ENCODE measurements around the gene SLC4A8. TPM values are rescaled to one million over a fixed set of nuclear protein-coding genes. Genes with fewer than 3 reads are reported as not detected.

The SLC4A8 gene
- total RNA-seq, 1 donor from 2014 or later: 5.2 TPM

DNA sequence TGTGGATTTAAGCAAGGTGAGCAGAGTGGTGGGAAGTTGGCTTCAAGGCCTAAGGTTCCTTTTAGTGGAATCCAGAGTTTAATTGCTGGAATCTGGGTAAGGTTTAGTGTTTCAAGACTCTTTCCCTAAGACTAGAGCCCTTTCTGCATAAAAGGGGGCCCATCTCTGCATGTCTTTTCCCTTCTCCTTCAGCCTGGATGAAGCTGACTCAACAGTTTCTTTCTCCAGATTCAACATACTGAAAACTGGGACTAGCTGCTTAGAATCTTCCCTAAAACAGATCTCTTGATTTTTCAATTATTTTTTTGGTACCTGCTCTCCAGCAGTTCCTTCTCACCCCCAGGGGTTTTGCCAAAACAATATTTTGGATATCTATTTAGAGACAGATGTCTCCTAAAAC, 34.0 kb downstream of the SLC4A8 start:
- CTCF ChIA-PET: no interaction called here
- no peak overlapping the region for H3K27ac Mint-ChIP-seq
- intact Hi-C loops (cut with micrococcal nuclease): no loop called here
- H3K27me3 Mint-ChIP-seq: no peaks in the 10 kb centered on the region
- DNase-seq (no peak), ATAC-seq (ENCODE audit: low read depth) (no peak)
- POLR2A ChIA-PET: no interaction called here
- no peaks in the 10 kb centered on the region for H3K9me3 Mint-ChIP-seq
- no peaks in the 10 kb centered on the region for H3K4me1 Mint-ChIP-seq
- TF ChIP-seq, protein P1, sequence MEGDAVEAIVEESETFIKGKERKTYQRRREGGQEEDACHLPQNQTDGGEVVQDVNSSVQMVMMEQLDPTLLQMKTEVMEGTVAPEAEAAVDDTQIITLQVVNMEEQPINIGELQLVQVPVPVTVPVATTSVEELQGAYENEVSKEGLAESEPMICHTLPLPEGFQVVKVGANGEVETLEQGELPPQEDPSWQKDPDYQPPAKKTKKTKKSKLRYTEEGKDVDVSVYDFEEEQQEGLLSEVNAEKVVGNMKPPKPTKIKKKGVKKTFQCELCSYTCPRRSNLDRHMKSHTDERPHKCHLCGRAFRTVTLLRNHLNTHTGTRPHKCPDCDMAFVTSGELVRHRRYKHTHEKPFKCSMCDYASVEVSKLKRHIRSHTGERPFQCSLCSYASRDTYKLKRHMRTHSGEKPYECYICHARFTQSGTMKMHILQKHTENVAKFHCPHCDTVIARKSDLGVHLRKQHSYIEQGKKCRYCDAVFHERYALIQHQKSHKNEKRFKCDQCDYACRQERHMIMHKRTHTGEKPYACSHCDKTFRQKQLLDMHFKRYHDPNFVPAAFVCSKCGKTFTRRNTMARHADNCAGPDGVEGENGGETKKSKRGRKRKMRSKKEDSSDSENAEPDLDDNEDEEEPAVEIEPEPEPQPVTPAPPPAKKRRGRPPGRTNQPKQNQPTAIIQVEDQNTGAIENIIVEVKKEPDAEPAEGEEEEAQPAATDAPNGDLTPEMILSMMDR (IDR thresholded peaks at IDR 0.05): no peak
- peaks cover 29% of the 10 kb centered on the region for H3K36me3 Mint-ChIP-seq (ENCODE audit: low read depth)
- H3K4me3 Mint-ChIP-seq: no peak overlapping the region

DNA sequence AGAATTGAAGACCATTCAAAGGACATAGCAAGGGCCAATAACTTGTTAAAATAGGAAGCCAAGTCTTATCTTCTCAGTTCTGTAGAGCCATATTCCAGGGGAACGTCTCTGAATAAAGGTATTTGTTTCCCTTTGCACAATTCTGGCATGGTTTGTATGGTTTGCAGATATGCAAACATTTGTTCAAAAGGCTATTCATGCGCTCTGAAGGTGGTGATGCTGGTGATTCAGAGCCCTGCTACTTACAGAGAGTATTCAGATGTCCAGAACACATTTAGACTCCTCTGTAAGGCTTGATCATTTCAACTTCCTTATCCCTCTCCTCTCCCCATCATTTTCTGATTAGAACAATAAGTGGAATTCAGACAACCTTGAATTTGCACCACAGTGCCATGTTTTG, 35.9 kb downstream of the SLC4A8 start:
- Mint-ChIP-seq H3K36me3 (ENCODE audit: low read depth) (peaks cover 31% of the 10 kb centered on the region), H3K27ac (no peak overlapping the region), H3K27me3 (no peaks in the 10 kb centered on the region), H3K4me1 (no peaks in the 10 kb centered on the region), H3K9me3 (no peaks in the 10 kb centered on the region), H3K4me3 (no peak overlapping the region)
- ChIA-PET POLR2A (no interaction called here), CTCF (no interaction called here)
- TF ChIP-seq, protein P1 (IDR thresholded peaks at IDR 0.05): no peak
- ATAC-seq (ENCODE audit: low read depth) (no peak), DNase-seq (no peak)
- intact Hi-C loops (cut with micrococcal nuclease): no loop called here

DNA sequence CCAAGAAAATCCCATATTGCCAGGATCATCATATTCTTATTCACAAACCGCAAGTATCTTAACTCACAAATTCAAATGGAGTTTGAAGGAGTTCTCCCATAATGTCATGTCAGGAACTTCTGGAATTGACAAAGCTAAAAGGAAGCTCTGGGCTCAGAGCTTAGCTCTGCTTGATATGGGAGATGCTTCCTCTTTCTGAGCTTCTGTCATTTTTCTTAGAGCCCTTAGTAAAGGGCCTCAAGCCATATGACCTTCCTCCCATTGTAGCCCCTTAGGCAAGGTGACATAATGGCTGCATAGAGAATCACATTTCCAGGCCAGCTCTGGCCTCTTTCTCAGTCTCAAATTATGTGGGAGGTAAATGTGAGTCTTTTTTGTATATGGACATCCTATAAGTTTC, 40.9 kb downstream of the SLC4A8 start:
- ChIA-PET CTCF (no interaction called here), POLR2A (no interaction called here)
- DNase-seq (no peak), ATAC-seq (ENCODE audit: low read depth) (no peak)
- Mint-ChIP-seq H3K27ac (no peak overlapping the region), H3K27me3 (no peaks in the 10 kb centered on the region), H3K9me3 (no peaks in the 10 kb centered on the region), H3K36me3 (ENCODE audit: low read depth) (peaks cover 28% of the 10 kb centered on the region), H3K4me3 (no peak overlapping the region), H3K4me1 (no peaks in the 10 kb centered on the region)
- intact Hi-C loops (cut with micrococcal nuclease): no loop called here
- TF ChIP-seq, protein P1 (IDR thresholded peaks at IDR 0.05): no peak

DNA sequence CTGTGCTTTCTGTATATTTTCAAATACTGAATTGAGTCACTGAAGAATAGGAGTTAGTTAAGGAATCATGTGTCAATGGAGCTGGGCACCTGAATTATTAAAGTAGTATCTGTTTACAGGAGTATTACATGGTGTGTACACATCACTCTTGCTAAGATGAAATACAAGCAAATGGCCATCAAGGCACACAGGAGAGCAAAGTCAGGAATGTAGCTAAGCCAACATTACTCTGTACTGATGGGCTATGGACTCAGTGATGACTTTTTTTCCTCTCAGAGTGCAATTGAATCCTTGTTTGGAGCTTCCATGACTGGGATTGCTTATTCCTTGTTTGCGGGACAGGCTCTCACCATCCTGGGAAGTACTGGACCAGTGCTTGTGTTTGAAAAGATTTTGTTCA, 45.5 kb downstream of the SLC4A8 start:
- TF ChIP-seq, protein P1 (IDR thresholded peaks at IDR 0.05): no peak
- intact Hi-C loops (cut with micrococcal nuclease): no loop called here
- H3K4me3 Mint-ChIP-seq: no peak overlapping the region
- ChIA-PET POLR2A (no interaction called here), CTCF (interaction anchor here (1.4 kb wide), 1 partner anchor 9 kb away, joined by 3 read pairs; no protein-coding TSS in a partner anchor)
- DNase-seq (no peak), ATAC-seq (ENCODE audit: low read depth) (no peak)
- peaks cover 4% of the 10 kb centered on the region for H3K4me1 Mint-ChIP-seq
- H3K27ac Mint-ChIP-seq: no peak overlapping the region
- H3K9me3 Mint-ChIP-seq: no peaks in the 10 kb centered on the region
- peaks cover 12% of the 10 kb centered on the region for H3K36me3 Mint-ChIP-seq (ENCODE audit: low read depth)
- no peaks in the 10 kb centered on the region for H3K27me3 Mint-ChIP-seq

DNA sequence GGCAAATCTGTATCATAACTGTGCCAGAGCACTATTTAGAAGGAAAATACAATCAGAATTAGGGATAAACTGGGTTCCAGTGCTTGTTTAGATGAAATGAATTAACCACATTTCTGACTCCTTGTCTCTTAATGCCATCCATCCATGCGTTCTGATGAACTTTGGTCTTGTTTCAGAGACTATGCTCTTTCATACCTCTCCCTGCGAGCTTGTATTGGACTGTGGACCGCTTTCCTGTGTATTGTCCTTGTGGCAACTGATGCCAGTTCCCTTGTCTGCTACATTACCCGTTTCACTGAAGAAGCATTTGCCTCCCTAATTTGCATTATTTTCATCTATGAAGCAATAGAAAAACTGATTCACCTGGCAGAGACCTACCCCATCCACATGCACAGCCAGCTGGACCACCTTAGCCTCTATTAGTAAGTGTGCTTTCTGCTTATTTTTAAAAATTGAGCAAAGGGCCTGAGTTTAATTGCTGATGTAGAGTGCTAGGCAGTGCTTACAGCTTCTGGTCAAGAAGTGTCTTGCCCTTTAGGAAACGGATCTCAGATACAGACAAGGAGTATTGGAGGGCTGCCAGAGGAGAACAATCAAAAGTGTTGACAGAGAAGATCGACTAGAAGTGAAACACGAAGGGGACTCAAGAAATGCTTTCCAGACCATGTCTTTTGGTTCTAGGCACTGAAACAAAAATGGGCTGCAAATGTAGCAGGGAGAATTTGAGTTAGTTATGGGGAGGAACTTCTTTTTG, 46.7 kb downstream of the SLC4A8 start:
- Mint-ChIP-seq H3K9me3 (no peaks in the 10 kb centered on the region), H3K27me3 (no peaks in the 10 kb centered on the region), H3K36me3 (ENCODE audit: low read depth) (peaks cover 12% of the 10 kb centered on the region), H3K4me1 (peaks cover 4% of the 10 kb centered on the region), H3K27ac (no peak overlapping the region), H3K4me3 (no peak overlapping the region)
- ATAC-seq (ENCODE audit: low read depth) (no peak), DNase-seq (no peak)
- TF ChIP-seq, protein P1 (IDR thresholded peaks at IDR 0.05): no peak
- CTCF ChIA-PET: no interaction called here
- intact Hi-C loops (cut with micrococcal nuclease): no loop called here
- POLR2A ChIA-PET: no interaction called here

All from activated B cell treated with CpG ODN at 0.5 μM for 24 hours (primary cell).